ENCODE data around the gene FKBP2.

FKBP2 gene

DNA sequence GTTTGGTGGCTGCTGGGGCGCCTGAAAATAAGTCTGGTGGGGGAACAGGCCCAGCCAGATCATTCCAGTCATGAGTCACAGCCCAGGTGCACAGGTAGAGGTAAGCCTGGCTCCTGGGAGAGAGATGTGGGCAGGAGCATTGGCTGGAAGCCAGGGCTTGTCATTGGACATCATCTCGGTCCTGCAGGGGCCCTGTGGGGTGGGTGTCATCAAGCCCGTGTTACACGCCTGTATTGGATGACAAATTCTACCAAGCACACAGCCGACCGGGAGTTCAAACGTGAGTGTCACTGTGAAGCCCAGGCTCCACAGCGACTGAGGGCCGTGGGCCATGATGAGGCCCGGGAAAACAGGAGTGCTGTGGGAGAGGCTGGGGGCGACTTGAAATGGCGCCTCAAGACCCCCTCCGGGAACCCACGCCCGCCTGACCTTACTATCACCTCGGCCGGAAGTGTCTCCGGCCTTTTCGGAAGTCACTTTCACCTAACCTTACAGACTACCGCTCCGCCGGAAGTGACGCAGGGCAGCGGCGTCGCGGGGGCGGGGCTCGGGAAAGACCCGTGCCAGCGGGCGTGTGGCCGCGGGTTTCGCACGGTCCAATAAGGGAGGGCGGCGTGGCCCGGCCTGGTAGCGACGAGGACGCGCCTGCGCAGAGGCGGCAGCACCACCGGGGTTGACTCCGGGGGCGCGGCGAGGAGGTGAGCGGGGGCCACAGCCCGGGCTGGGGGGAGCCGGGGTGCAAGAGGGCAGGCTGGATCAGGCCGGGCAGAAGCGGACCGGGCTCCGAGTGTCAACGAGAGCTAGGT, at the start of gene FKBP2:
Gene FKBP2 (plus strand): TSS at position 661 of the 806 bp plus-strand sequence. CDS start 1,293 bp downstream, outside the sequence.
- DNase-seq = peak; percentile 99

DNA sequence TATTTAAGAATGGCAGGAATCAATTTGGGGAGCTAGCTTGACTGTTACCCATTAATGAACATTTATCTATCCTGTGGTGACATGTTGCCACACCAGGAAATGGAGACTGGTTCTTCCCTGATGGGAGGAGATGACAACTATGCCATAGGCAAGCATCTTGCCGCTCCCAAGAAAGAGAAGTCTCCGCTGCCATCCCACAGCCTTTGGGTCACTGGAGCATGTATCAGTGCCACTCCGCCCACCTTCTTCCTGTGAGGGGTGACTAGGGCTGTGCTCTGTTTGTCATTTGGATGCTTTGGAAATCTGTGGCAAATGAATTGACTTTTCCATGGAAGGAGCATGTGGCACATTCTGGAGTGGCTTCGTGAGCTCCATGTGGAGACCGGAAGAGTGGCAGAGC, 48.5 kb upstream of the FKBP2 start:
- no peak for DNase-seq

DNA sequence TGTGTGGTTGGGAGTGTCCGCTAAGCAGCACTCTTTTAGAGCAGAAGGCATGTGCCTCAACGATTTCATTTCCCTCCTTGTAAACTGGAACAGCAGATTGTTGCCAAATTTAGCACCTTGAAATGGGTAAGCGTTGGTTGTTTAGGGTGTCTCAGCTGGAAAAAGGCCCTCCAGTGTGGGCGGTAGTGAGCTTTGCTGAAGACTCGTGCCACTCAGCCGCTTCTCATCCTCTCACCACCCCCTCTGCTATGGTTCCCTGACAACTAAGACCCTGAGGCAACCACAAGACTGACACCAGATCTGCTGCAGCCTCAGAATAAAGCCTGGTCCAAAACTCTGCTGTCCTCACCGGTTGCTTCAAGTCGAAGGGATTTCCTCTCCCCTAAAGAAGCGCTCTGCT, 44.3 kb upstream of the FKBP2 start:
- DNase-seq = no peak

DNA sequence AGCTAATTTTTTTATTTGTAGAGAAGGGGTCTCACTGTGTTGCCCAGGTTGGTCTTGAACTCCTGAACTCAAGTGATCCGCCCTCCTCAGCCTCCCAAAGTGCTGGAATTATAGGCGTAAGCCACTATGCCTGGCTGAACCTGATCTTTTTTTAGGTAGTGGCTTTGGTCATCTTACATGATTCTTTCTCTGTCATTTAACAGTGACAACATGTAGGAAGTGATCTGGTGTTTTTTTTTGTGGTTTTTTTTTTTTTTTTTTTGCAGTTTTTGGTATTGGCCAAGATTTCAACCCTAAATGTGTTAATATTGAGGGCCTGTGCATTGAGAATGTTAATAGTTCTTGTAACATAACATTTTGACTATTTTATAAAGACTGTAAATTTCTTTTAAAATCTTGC, 42.4 kb upstream of the FKBP2 start:
- no peak for DNase-seq

DNA sequence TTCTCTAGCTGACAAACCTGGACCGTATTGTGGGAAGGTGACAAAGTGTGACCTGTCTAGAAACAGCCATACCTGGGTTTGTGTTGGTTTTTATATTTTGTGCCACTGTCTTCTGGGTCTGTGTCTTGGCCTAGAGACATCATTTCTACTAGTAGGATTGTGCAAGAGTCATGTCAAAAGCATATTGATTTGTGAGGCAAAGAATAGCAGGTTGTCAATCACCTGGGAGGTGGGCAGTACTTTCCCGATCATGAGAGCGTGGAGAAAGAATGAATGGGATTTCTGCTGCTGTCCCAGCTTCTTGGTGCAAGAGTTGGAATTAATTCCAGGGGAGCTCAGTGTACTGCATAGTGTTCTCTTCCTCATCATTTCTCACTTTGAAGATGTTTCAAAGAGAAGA, 39.4 kb upstream of the FKBP2 start:
- DNase-seq = no peak

DNA sequence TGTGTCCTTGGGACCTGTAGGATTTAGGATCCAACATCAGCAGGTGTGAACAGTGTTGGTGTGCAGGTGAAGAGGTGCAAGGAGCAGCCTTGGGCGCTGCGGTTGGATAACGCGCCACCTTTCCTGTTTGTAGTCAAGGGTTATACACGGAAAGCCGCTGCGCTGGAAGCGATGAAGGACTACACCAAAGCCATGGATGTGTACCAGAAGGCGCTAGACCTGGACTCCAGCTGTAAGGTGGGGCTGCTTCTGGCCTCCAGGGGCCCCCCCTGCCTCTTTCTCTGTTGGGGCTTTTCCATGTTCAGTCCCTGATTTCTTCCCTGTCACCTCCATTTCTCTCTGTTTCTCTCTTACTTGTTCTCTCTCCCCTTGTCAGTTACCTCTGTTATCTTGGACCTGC, 37.9 kb upstream of the FKBP2 start:
- no peak for DNase-seq

DNA sequence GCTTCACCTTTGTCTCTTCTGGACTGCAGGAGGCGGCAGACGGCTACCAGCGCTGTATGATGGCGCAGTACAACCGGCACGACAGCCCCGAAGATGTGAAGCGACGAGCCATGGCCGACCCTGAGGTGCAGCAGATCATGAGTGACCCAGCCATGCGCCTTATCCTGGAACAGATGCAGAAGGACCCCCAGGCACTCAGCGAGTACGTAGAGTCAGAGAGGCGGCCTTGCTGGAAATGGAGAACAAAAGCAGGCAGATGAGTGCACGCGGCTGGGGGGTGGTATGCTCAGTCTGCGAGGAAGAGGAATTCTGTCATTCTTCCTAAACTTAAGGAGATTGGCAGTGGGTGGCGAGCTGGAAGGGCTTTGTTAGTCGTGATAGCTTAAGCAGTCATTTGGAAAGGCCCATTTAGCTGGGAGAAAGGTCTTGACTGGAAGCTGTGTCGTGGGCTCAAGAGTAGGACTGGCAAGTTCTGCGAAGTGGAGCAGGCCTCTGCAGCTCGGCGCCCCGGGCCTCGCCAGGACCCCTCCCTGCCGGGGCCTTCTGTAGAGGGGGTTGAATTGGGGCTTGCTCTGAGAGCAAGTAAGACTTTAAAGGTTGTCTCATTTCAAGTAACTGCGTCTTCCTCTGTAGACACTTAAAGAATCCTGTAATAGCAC, 37.3 kb upstream of the FKBP2 start:
- DNase-seq = no peak

DNA sequence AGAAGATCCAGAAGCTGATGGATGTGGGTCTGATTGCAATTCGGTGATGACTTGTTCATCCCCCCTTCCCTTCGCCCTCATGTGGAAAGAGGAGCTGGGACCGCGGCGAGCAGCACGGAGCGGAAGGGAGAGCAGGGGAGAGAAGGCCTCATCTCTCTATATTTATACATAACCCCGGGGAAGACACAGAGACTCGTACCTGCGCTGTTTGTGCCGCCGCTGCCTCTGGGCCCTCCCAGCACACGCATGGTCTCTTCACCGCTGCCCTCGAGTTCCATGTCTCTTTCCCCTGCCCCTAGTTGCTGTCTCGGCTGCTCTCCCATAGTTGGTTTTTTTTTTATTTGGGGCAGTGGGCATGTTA, 36.8 kb upstream of the FKBP2 start:
- DNase-seq = no peak

DNA sequence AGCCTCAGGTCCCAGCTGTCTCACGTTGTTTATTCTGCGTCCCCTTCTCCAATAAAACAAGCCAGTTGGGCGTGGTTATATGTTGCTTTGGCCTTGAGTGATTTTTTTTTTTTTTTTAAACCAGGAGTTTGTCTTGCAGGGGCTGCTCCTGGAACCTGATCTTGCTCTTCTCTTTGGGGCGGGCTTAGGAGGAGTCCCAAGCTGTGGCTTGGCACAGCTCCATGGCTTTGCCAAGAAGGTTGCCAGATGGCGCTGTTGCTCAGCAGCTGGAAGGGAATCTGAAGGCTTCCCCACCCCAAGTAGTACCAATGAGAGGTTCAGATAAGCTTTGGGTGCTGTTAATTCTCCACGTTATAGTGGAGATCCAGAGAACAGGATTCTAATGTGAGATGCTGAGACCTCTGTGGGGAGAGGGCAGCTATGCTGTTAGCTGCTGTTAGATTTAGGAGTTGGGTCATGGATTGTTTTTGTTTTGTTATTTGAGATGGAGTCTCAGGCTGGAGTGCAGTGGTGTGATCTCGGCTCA, 36.4 kb upstream of the FKBP2 start:
- peak; percentile 92 for DNase-seq

DNA sequence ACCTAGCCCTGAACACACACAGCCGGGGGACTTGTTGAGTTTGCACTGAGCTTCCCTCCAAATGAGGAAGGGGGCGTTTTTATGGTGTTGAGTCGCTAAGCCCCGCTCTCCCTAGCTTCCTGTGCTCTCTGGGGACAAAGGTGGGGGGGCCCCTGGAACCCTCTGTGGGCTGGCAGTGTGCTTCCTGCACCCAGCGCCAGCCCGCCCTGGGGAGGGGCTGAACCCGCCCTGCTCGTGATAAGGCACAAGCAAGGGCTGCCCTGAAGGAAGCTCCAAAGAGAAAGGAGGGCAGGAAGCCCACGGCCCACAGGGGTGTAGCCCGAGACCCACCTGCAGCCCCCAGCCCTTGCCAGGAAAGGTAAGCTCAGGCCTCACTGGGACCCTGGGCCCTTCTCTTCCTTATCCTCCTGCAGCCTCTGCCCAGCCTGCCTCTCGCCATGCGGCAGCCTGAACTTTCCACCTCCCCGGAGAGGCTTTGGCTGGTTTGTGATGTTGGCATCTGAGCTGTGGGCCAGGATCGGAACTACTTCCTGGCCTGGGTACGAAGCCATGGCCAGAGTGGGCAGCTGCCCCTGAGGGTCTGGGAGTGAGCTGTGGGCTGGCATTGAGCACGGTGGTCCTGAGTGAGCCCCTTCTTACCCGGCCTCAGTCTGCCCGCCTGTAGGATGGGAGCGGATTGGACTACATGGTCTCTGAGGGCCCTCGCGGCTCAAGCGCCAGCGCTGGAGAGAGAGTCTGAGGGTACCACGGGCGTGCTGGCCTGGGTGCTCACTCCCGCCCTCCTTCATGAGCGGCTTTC, 34.2 kb upstream of the FKBP2 start, which contains the start of gene FERMT3:
Gene FERMT3 (plus strand): TSS at position 265 of the 799 bp plus-strand sequence. CDS start 644 bp downstream, outside the sequence.
- DNase-seq = peak; percentile 89

DNA sequence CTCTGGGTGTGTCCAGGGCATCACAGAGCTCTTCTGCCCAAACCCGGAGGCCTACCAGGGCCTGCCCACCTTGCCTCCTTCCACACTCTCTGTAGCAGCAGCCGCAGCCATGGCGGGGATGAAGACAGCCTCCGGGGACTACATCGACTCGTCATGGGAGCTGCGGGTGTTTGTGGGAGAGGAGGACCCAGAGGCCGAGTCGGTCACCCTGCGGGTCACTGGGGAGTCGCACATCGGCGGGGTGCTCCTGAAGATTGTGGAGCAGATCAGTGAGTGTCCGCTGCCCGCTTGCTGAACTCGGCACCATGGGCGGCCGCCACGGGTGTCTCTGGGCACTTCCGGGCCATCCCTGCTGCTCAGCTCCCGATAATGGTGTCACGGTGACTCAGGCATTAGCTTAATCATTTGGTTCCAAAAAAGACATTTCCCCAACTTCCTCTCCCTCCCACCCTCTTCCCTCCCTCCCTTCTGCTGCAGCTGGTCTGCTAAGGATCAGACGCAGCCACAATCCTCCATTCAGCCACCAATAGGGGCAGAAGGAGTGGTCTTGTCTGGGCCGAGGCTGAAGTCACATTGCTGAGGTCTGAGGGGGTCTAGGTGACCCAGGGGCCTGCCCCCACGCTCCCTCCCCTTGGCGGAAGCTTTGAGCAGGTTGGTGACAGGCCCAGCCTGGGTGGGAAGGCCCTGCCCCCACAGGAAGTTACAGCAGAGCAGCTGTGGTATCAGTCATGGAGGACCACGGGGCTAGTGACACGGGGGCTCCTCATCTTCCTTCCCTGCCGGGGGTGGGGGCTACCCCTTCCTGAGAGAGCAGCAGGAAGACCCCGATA, 33.4 kb upstream of the FKBP2 start:
- DNase-seq = peak; percentile 93

DNA sequence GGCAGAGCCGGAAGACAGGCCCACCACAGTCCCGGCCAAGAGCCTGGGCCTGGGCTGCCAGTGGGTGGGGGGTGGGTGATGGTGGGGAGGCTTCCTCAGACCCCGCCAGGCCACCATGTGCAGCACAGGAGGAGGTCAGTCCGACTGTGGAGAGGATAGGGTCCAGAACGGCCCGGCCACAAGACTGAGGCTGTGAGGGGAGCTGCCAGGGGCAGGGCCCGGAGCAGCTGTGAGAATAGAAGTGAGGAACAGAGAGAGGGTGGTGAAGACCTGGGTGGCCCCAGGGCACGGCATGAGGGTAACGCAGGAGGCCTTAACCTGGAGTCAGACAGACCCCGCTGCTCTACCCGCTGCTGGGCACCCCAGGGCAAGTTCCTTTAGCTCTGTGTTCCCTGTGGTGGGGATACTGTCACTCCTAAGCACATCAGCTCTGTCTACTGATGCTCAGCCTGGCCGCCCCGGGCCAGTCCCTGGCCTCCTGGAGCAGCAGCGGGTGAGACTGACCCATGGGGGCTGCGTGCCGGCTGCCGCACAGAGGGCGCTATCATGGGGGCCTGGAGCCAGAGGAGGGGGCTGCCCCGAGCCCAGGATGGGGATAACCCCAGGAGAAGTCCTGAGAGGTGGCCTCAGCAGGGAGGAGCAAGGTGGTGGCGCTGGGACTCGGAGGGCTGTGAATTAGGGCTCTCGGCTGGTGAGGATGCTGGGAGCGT, 32.7 kb upstream of the FKBP2 start:
- DNase-seq = no peak

DNA sequence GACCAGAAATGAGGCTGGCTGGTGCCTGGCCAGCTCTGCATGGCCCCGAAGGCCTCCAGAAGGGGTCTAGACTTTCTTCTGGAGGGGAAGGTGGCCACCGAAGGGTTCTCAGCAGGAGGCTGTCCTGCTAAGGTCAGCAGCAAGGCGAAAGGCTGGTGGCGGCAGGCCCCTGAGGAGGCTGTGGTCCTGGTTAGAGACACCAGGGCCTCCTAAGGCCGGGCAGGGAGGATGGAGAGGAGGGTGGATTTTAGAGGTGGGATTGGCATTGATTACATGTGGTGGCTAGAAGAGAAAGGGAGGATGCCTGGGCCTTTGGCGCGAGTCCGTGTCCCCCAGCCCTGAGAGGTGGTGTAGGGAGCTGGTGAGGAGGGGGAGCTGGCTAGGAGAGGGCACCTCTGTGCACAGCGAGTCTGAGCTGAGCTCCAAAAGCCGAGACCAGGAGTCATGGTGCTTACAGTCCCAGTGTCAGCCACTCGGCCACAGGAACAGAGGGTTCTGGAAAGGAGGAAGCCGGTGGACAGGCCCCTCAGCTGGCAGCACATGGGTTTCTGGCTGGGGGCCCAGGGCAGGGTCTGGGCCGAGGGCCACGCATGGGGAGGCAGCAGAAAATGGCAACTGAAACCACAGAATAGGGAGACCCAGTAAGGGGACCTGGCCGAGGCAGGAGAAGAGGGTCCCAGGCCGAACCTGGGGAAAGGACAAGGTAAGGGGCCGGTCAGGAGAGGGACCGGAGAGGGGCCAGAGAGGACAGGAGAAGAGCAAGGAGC, 31.9 kb upstream of the FKBP2 start:
- no peak for DNase-seq

DNA sequence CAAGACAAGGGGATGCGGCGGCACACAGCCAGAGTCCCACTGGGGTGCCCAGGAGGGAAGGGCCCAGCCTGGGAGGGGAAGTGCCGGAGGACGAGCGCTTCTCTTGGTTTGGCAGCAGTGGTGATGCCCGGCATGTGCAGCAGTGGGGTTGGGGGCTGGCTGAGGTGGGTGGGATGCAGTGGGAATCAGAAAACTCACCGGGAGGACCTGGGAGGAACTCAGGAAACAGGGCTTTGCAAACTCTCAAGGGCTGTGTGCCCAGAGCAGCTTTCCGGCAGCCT, 31.4 kb upstream of the FKBP2 start:
- no peak for DNase-seq

DNA sequence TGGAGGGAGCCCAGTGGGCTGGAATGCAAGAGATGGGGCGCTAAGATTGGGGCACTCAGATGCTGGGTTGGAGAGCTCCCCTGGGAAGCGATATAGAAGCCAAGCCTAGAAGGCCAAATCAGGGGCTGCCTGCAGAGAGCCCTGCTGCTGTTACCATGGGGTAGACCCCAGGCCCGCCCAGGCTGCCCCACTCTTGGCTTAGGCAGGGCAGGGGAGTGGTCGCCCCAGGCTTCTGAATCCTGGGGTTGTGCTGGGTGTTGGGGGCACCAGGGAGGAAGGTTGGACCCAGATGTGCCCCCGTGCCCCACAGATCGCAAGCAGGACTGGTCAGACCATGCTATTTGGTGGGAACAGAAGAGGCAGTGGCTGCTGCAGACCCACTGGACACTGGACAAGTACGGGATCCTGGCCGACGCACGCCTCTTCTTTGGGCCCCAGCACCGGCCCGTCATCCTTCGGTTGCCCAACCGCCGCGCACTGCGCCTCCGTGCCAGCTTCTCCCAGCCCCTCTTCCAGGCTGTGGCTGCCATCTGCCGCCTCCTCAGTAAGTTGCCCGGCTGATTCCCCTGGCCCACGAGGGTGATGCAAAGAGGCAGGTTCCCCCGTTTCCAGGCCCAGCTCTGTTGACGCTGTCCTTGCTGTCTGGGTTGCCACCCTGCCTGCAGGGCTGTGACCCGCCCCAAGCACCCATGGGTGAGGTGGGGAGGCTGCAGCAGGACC, 30.4 kb upstream of the FKBP2 start:
- DNase-seq = no peak

DNA sequence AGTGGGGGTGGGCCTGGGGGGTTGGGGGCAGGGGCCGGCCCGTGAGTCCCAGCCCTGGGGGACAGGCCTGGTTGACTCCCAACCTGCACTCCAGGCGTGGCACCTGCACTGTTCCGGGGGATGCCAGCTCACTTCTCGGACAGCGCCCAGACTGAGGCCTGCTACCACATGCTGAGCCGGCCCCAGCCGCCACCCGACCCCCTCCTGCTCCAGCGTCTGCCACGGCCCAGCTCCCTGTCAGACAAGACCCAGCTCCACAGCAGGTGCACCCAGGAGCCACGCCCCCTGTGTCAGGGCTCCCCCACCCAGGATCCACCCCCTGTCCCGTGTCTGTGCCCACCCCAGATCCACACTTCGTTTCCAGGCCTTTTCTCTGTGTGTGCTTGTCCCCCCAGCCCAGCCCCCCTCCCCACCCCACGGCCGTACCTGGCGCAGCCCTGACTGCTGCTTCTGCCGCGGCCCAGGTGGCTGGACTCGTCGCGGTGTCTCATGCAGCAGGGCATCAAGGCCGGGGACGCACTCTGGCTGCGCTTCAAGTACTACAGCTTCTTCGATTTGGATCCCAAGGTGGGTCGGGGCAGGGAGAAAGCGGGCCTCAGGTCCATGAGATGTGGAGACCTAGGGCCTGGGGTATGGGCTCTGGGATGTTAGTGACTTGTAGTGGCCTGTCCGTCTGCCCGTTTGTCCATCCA, 29.6 kb upstream of the FKBP2 start:
- no peak for DNase-seq

DNA sequence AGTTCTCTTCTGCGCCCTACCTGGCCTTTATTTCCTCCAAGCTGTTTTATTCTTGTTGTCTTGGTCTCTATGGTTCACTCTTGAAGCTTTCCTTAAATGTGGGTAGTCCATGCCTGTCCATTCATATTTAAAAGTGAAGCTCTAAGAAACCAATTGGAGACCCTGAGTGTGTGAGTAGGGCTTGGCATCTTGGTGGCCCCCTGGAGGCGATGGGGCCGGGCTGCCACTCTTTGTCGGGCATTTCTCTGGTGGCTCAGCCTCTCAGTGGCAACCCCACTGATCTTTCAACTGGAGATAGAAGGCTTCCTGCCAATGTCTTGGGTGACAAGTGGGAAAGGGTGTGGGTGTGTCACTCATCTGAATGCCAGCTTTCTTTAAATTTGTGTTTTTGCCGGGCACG, 24.0 kb upstream of the FKBP2 start:
- no peak for DNase-seq

DNA sequence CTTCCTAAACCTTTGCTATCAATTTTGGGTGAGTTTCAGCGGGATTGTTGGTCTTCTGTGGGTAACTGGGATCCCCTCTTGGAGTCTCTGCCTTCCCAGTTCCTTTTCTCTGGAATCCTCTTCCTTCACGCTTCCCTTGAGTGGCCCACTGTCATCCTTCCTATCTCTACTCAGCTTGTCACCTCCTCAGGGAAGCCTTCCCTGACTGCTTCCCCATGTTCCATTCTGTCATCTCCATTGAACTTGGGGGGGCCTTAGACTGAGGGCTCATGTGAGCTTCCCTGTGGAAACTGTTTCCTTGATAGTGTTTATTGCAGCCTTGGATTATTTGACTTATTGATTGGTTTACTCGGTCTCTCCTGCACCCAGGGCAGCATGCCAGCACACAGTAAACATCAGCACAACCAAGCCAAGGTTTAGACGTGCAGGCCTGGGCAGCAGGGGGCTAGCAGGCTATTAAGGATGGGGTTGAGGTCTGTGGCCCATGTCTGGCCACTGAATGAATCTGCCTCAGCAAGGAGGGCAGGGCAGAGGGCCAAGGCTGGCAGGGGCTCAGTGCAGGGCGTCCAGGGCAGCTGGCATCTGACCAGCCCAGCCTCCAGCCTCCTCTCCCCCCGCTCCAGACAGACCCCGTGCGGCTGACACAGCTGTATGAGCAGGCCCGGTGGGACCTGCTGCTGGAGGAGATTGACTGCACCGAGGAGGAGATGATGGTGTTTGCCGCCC, 22.1 kb upstream of the FKBP2 start:
- no peak for DNase-seq

DNA sequence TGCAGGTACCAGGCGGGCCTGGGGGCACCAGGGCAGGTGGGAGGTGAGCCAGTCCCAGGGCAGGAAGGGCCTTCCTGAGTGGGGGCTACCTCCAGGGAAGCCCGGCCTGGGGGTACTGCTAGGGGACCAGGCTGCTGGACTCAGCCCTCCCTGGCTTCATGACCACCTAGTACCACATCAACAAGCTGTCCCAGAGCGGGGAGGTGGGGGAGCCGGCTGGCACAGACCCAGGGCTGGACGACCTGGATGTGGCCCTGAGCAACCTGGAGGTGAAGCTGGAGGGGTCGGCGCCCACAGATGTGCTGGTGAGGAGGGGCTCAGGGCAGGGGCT, 21.6 kb upstream of the FKBP2 start:
- DNase-seq = no peak

All from activated effector memory CD4-positive, alpha-beta T cell treated with anti-CD3 and anti-CD28 coated beads, Interleukin-2, amount 50 U/mL, for 16 hours (primary cell).